ENCODE measurements around the gene TMEM132A. TPM values are rescaled to one million over a fixed set of nuclear protein-coding genes. Genes with fewer than 3 reads are reported as not detected.

Gene TMEM132A
- total and polyA plus RNA-seq, 2 of the 13 experiments (the other 11 are each of a cell fraction or from before 2014, with no cell fraction given): 11.1 to 32.9 TPM

DNA sequence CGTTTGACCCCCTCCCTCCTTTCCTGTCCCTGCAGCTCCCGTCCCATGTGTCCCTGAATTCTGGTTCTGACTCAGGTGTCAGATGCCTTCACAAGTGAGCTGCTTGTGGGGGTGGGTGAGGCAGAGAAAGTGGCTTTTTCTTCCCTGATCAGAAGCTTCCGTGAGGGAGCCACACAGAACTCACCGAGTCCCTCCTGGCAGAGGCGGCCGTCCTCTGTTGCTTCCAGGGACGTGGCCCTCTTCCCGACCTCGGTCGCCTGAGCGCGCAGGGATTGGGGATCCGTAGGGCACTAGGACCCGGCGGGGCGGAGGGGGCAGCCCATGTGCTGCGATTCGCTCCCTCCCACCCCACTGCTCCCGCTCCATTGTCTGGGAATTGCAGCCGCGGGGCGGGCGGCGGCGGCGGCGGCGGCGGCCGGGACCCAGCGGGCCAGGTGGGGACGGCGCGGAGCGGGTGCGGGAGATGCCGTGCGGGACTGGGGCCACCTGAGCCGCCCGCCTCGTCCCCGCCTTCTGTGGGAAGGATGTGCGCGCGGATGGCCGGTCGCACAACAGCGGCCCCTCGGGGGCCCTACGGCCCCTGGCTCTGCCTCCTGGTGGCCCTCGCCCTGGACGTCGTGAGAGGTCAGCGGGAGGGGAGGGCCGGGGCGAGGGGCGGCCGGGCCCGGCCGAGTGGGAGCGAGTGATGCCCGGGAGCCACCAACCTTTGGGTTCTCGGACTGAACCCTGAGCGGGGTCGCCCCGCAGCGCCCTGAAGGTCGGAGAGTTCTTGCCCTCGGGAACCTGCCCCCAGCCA is at the start of gene TMEM132A (continued):
- TF ChIP-seq HCFC1 (IDR thresholded peaks at IDR 0.05; ENCODE audit: low read depth, low read length) (no peak), RAD51 (IDR thresholded peaks at IDR 0.05; ENCODE audit: borderline replicate concordance) (no peak), ZNF703 (CRISPR knock-in tag; IDR thresholded peaks at IDR 0.05; ENCODE audit: borderline replicate concordance) (no peak), FOXP1 (IDR thresholded peaks at IDR 0.05) (no peak), FOXP1 (CRISPR knock-in tag; IDR thresholded peaks at IDR 0.05) (no peak), KLF11 (CRISPR knock-in tag; IDR thresholded peaks at IDR 0.05) (no peak), HNF4A (CRISPR knock-in tag; IDR thresholded peaks at IDR 0.05) (no peak), ELF4 (CRISPR knock-in tag; IDR thresholded peaks at IDR 0.05; ENCODE audit: borderline replicate concordance) (no peak), ZNF570 (CRISPR knock-in tag; IDR thresholded peaks at IDR 0.05; ENCODE audit: borderline replicate concordance) (no peak), THAP11 (CRISPR knock-in tag; IDR thresholded peaks at IDR 0.05) (peak; percentile 86), KMT2B (CRISPR knock-in tag; IDR thresholded peaks at IDR 0.05) (no peak)
- TF ChIP-seq, protein P1, sequence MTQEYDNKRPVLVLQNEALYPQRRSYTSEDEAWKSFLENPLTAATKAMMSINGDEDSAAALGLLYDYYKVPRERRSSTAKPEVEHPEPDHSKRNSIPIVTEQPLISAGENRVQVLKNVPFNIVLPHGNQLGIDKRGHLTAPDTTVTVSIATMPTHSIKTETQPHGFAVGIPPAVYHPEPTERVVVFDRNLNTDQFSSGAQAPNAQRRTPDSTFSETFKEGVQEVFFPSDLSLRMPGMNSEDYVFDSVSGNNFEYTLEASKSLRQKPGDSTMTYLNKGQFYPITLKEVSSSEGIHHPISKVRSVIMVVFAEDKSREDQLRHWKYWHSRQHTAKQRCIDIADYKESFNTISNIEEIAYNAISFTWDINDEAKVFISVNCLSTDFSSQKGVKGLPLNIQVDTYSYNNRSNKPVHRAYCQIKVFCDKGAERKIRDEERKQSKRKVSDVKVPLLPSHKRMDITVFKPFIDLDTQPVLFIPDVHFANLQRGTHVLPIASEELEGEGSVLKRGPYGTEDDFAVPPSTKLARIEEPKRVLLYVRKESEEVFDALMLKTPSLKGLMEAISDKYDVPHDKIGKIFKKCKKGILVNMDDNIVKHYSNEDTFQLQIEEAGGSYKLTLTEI (CRISPR knock-in tag; conservative IDR thresholded peaks at IDR 0.05): no peak
- TF ChIP-seq, protein P2, sequence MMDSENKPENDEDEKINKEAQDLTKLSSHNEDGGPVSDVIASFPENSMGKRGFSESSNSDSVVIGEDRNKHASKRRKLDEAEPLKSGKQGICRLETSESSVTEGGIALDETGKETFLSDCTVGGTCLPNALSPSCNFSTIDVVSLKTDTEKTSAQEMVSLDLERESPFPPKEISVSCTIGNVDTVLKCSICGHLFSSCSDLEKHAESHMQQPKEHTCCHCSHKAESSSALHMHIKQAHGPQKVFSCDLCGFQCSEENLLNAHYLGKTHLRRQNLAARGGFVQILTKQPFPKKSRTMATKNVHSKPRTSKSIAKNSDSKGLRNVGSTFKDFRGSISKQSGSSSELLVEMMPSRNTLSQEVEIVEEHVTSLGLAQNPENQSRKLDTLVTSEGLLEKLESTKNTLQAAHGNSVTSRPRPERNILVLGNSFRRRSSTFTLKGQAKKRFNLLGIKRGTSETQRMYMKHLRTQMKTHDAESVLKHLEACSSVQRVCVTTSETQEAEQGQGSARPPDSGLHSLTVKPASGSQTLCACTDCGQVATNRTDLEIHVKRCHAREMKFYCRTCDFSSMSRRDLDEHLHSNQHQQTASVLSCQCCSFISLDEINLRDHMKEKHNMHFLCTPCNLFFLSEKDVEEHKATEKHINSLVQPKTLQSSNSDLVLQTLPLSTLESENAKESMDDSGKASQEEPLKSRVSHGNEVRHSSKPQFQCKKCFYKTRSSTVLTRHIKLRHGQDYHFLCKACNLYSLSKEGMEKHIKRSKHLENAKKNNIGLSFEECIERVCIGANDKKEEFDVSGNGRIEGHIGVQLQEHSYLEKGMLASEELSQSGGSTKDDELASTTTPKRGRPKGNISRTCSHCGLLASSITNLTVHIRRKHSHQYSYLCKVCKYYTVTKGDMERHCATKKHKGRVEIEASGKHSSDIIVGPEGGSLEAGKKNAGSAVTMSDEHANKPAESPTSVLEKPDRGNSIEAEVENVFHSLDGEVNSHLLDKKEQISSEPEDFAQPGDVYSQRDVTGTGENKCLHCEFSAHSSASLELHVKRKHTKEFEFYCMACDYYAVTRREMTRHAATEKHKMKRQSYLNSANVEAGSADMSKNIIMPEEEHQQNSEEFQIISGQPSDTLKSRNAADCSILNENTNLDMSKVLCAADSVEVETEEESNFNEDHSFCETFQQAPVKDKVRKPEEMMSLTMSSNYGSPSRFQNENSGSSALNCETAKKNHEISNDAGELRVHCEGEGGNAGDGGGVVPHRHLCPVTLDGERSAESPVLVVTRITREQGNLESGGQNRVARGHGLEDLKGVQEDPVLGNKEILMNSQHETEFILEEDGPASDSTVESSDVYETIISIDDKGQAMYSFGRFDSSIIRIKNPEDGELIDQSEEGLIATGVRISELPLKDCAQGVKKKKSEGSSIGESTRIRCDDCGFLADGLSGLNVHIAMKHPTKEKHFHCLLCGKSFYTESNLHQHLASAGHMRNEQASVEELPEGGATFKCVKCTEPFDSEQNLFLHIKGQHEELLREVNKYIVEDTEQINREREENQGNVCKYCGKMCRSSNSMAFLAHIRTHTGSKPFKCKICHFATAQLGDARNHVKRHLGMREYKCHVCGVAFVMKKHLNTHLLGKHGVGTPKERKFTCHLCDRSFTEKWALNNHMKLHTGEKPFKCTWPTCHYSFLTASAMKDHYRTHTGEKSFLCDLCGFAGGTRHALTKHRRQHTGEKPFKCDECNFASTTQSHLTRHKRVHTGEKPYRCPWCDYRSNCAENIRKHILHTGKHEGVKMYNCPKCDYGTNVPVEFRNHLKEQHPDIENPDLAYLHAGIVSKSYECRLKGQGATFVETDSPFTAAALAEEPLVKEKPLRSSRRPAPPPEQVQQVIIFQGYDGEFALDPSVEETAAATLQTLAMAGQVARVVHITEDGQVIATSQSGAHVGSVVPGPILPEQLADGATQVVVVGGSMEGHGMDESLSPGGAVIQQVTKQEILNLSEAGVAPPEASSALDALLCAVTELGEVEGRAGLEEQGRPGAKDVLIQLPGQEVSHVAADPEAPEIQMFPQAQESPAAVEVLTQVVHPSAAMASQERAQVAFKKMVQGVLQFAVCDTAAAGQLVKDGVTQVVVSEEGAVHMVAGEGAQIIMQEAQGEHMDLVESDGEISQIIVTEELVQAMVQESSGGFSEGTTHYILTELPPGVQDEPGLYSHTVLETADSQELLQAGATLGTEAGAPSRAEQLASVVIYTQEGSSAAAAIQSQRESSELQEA (CRISPR knock-in tag; IDR thresholded peaks at IDR 0.05; ENCODE audit: not compliant biosample characterization): no peak
- TF ChIP-seq, protein P3, sequence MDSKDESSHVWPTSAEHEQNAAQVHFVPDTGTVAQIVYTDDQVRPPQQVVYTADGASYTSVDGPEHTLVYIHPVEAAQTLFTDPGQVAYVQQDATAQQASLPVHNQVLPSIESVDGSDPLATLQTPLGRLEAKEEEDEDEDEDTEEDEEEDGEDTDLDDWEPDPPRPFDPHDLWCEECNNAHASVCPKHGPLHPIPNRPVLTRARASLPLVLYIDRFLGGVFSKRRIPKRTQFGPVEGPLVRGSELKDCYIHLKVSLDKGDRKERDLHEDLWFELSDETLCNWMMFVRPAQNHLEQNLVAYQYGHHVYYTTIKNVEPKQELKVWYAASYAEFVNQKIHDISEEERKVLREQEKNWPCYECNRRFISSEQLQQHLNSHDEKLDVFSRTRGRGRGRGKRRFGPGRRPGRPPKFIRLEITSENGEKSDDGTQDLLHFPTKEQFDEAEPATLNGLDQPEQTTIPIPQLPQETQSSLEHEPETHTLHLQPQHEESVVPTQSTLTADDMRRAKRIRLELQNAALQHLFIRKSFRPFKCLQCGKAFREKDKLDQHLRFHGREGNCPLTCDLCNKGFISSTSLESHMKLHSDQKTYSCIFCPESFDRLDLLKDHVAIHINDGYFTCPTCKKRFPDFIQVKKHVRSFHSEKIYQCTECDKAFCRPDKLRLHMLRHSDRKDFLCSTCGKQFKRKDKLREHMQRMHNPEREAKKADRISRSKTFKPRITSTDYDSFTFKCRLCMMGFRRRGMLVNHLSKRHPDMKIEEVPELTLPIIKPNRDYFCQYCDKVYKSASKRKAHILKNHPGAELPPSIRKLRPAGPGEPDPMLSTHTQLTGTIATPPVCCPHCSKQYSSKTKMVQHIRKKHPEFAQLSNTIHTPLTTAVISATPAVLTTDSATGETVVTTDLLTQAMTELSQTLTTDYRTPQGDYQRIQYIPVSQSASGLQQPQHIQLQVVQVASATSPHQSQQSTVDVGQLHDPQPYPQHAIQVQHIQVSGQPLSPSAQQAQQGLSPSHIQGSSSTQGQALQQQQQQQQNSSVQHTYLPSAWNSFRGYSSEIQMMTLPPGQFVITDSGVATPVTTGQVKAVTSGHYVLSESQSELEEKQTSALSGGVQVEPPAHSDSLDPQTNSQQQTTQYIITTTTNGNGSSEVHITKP (CRISPR knock-in tag; IDR thresholded peaks at IDR 0.05; ENCODE audit: low read depth): 0 out of 2 replicates have a peak, but pooled peaks have one; percentile 57
